HEK293 (cell line): Measurements from ENCODE around the gene SLC44A1.

ENCODE experiments used
- CTCF ChIA-PET: fragments of 350-600 bp; formaldehyde crosslinking; extraction: SDS; loops from one replicate; lab custom pipeline; 2021; ENCODE audit warnings: antibody characterized with exemption; lab: Yijun Ruan, JAX
- POLR2A ChIA-PET: fragments of 300-600 bp; formaldehyde crosslinking; extraction: SDS; loops from one replicate; lab custom pipeline; 2020; ENCODE audit warnings: antibody characterized with exemption, inconsistent platforms; lab: Yijun Ruan, JAX
- H3K27ac ChIP-seq: fragments of 200-500 bp; sonication (Bioruptor generic); 2 replicates; pipeline ENCODE4 v1.5.1; 2014; ENCODE audit warnings: low read depth, low read length, control low read depth, inconsistent platforms; ENCODE audit errors: extremely low read depth
- H3K36me3 ChIP-seq, 2 experiments: fragments of 200-500 bp in 1 of 2; sonication (Bioruptor generic) in 1 of 2; 1 replicate in 1 of 2; 2 replicates in 1 of 2; pipeline ENCODE4 v1.5.1; 2014 to 2017; ENCODE audit warnings: inconsistent platforms in 2 of 2, low read length in 2 of 2; ENCODE audit not compliant: control insufficient read depth in 2 of 2, insufficient read depth in 1 of 2
- H3K4me1 ChIP-seq: fragments of 200-500 bp; sonication (Bioruptor generic); 2 replicates; pipeline ENCODE4 v1.5.1; 2014; ENCODE audit warnings: mild to moderate bottlenecking, low read length, inconsistent platforms; ENCODE audit not compliant: control insufficient read depth, insufficient read depth
- H3K4me3 ChIP-seq: 2 replicates; pipeline ENCODE4 v1.5.1; 2011; ENCODE audit warnings: low read depth, mild to moderate bottlenecking, control low read depth, low read length, moderate library complexity
- H3K9me3 ChIP-seq: fragments of 200-500 bp; sonication (Bioruptor generic); 2 replicates; pipeline ENCODE4 v1.5.1; 2014; ENCODE audit warnings: low read depth, low read length, inconsistent platforms; ENCODE audit not compliant: control insufficient read depth, insufficient read depth
- GLI4 ChIP-seq: fragments of 450-650 bp; formaldehyde crosslinking; IDR thresholded peaks from 2 replicates; pipeline ENCODE4 v1.5.1; 2016; ENCODE audit warnings: missing biosample characterization, missing genetic modification characterization
- INSM2 ChIP-seq: fragments of 450-650 bp; formaldehyde crosslinking; IDR thresholded peaks from 2 replicates; pipeline ENCODE4 v1.5.1; 2016; ENCODE audit warnings: missing biosample characterization, missing genetic modification characterization
- REPIN1 ChIP-seq: fragments of 450-650 bp; formaldehyde crosslinking; IDR thresholded peaks from 2 replicates; pipeline ENCODE4 v1.5.1; 2017; ENCODE audit warnings: missing biosample characterization, missing genetic modification characterization, low read depth
- SALL2 ChIP-seq: fragments of 450-650 bp; formaldehyde crosslinking; IDR thresholded peaks from 2 replicates; pipeline ENCODE4 v1.5.0; 2017; ENCODE audit warnings: missing biosample characterization, mild to moderate bottlenecking, missing genetic modification characterization, borderline replicate concordance
- SCRT1 ChIP-seq: fragments of 450-650 bp; formaldehyde crosslinking; IDR thresholded peaks from 2 replicates; pipeline ENCODE4 v1.5.1; 2016; ENCODE audit warnings: missing biosample characterization, missing genetic modification characterization, borderline replicate concordance
- SCRT2 ChIP-seq: fragments of 450-650 bp; formaldehyde crosslinking; IDR thresholded peaks from 2 replicates; pipeline ENCODE4 v1.5.1; 2016; ENCODE audit warnings: missing biosample characterization, missing genetic modification characterization
- ZBTB44 ChIP-seq: fragments of 450-650 bp; IDR thresholded peaks from 2 replicates; pipeline ENCODE4 v1.5.1; 2018; ENCODE audit warnings: missing biosample characterization, mild to moderate bottlenecking, missing genetic modification characterization
- ZNF146 ChIP-seq: fragments of 450-650 bp; formaldehyde crosslinking; IDR thresholded peaks from 2 replicates; pipeline ENCODE4 v1.5.1; 2016; ENCODE audit warnings: missing biosample characterization, missing genetic modification characterization
- ZNF16 ChIP-seq: fragments of 450-650 bp; formaldehyde crosslinking; IDR thresholded peaks from 2 replicates; pipeline ENCODE4 v1.5.1; 2016; ENCODE audit warnings: low read depth, missing biosample characterization, missing genetic modification characterization
- ZNF169 ChIP-seq: fragments of 450-650 bp; formaldehyde crosslinking; IDR thresholded peaks from 2 replicates; pipeline ENCODE4 v1.5.1; 2016; ENCODE audit warnings: missing biosample characterization, missing genetic modification characterization
- ZNF23 ChIP-seq: fragments of 450-650 bp; formaldehyde crosslinking; IDR thresholded peaks from 2 replicates; pipeline ENCODE4 v1.5.1; 2016; ENCODE audit warnings: missing biosample characterization, missing genetic modification characterization, borderline replicate concordance
- ZNF248 ChIP-seq: fragments of 450-650 bp; formaldehyde crosslinking; IDR thresholded peaks from 2 replicates; pipeline ENCODE4 v1.5.1; 2017; ENCODE audit warnings: missing biosample characterization, missing genetic modification characterization
- ZNF292 ChIP-seq: fragments of 450-650 bp; formaldehyde crosslinking; IDR thresholded peaks from 2 replicates; pipeline ENCODE4 v1.5.1; 2016; ENCODE audit warnings: low read depth, missing biosample characterization, missing genetic modification characterization, borderline replicate concordance
- ZNF311 ChIP-seq: fragments of 450-650 bp; formaldehyde crosslinking; IDR thresholded peaks from 2 replicates; pipeline ENCODE4 v1.5.1; 2017; ENCODE audit warnings: missing biosample characterization, missing genetic modification characterization, borderline replicate concordance
- ZNF354C ChIP-seq: fragments of 450-650 bp; formaldehyde crosslinking; IDR thresholded peaks from 2 replicates; pipeline ENCODE4 v1.5.1; 2016; ENCODE audit warnings: missing biosample characterization, missing genetic modification characterization, low read depth, borderline replicate concordance
- ZNF391 ChIP-seq: fragments of 450-650 bp; formaldehyde crosslinking; IDR thresholded peaks from 2 replicates; pipeline ENCODE4 v1.5.1; 2016; ENCODE audit warnings: low read depth, missing biosample characterization, missing genetic modification characterization, borderline replicate concordance
- ZNF404 ChIP-seq: fragments of 450-650 bp; formaldehyde crosslinking; IDR thresholded peaks from 2 replicates; pipeline ENCODE4 v1.5.1; 2017; ENCODE audit warnings: missing biosample characterization, missing genetic modification characterization
- ZNF549 ChIP-seq: fragments of 450-650 bp; IDR thresholded peaks from 2 replicates; pipeline ENCODE4 v1.5.1; 2018; ENCODE audit warnings: missing biosample characterization, missing genetic modification characterization, mild to moderate bottlenecking, inconsistent platforms, moderate library complexity
- ZNF596 ChIP-seq: fragments of 450-650 bp; IDR thresholded peaks from 2 replicates; pipeline ENCODE4 v1.5.0; 2018; ENCODE audit warnings: missing biosample characterization, mild to moderate bottlenecking, missing genetic modification characterization, moderate library complexity
- ZNF645 ChIP-seq: fragments of 450-650 bp; formaldehyde crosslinking; IDR thresholded peaks from 2 replicates; pipeline ENCODE4; 2016; ENCODE audit warnings: missing biosample characterization, missing genetic modification characterization
- ZNF791 ChIP-seq: fragments of 450-650 bp; formaldehyde crosslinking; IDR thresholded peaks from 2 replicates; pipeline ENCODE4 v1.5.1; 2016; ENCODE audit warnings: missing biosample characterization, missing genetic modification characterization
- TF ChIP-seq, protein P1 (sequence below): fragments of 450-650 bp; formaldehyde crosslinking; IDR thresholded peaks from 2 replicates; pipeline ENCODE4 v1.5.1; 2016; ENCODE audit warnings: missing biosample characterization, missing genetic modification characterization, borderline replicate concordance
- TF ChIP-seq, protein P2 (sequence below): fragments of 450-650 bp; formaldehyde crosslinking; IDR thresholded peaks from 2 replicates; pipeline ENCODE4 v1.5.1; 2017; ENCODE audit warnings: missing biosample characterization, missing genetic modification characterization

The SLC44A1 gene

GRCh38 chr9:105309531-105309931, 65.1 kb downstream of the SLC44A1 start:
- POLR2A ChIA-PET: no interaction called here
- Histone ChIP-seq H3K9me3 (no peaks in the 10 kb centered on the region), H3K4me1 (no peaks in the 10 kb centered on the region), H3K27ac (no peak overlapping the region), H3K4me3 (no peak overlapping the region), H3K36me3 (no peaks in the 10 kb centered on the region)
- CTCF ChIA-PET: interaction anchor here (0.7 kb wide), 1 partner anchor 963 kb away, joined by 3 read pairs; no protein-coding TSS in a partner anchor
- TF ChIP-seq SCRT1 (tag by site-specific recombination) (0 out of 2 replicates have a peak, but pooled peaks have one; percentile 50), ZNF169 (no peak), SCRT2 (tag by site-specific recombination) (peak; percentile 74), ZNF311 (tag by site-specific recombination) (no peak), INSM2 (tag by site-specific recombination) (no peak)
- TF ChIP-seq, protein P1, sequence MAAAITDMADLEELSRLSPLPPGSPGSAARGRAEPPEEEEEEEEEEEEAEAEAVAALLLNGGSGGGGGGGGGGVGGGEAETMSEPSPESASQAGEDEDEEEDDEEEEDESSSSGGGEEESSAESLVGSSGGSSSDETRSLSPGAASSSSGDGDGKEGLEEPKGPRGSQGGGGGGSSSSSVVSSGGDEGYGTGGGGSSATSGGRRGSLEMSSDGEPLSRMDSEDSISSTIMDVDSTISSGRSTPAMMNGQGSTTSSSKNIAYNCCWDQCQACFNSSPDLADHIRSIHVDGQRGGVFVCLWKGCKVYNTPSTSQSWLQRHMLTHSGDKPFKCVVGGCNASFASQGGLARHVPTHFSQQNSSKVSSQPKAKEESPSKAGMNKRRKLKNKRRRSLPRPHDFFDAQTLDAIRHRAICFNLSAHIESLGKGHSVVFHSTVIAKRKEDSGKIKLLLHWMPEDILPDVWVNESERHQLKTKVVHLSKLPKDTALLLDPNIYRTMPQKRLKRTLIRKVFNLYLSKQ: no peak

GRCh38 chr9:105311306-105311705, 66.9 kb downstream of the SLC44A1 start:
- TF ChIP-seq ZNF248: no peak
- TF ChIP-seq, protein P2, sequence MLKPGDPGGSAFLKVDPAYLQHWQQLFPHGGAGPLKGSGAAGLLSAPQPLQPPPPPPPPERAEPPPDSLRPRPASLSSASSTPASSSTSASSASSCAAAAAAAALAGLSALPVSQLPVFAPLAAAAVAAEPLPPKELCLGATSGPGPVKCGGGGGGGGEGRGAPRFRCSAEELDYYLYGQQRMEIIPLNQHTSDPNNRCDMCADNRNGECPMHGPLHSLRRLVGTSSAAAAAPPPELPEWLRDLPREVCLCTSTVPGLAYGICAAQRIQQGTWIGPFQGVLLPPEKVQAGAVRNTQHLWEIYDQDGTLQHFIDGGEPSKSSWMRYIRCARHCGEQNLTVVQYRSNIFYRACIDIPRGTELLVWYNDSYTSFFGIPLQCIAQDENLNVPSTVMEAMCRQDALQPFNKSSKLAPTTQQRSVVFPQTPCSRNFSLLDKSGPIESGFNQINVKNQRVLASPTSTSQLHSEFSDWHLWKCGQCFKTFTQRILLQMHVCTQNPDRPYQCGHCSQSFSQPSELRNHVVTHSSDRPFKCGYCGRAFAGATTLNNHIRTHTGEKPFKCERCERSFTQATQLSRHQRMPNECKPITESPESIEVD (tag by site-specific recombination): no peak
- no peak for TF ChIP-seq ZNF391 (tag by site-specific recombination)
- TF ChIP-seq ZNF549 (tag by site-specific recombination): no peak
- TF ChIP-seq GLI4: no peak
- TF ChIP-seq REPIN1 (tag by site-specific recombination): no peak
- TF ChIP-seq ZBTB44 (tag by site-specific recombination): no peak
- no peak for TF ChIP-seq SALL2
- TF ChIP-seq ZNF146 (tag by site-specific recombination): no peak
- no peak for TF ChIP-seq ZNF596
- no peak for TF ChIP-seq ZNF292 (tag by site-specific recombination)
- TF ChIP-seq ZNF354C: no peak
- no peak for TF ChIP-seq ZNF23 (tag by site-specific recombination)
- TF ChIP-seq ZNF404: no peak
- TF ChIP-seq ZNF16: no peak
- TF ChIP-seq ZNF645 (tag by site-specific recombination): no peak
- no peak for TF ChIP-seq ZNF791 (tag by site-specific recombination)
- no peaks in the 10 kb centered on the region for H3K36me3 ChIP-seq
- POLR2A ChIA-PET: no interaction called here
- no peaks in the 10 kb centered on the region for H3K4me1 ChIP-seq
- CTCF ChIA-PET: interaction anchor here (0.6 kb wide), 1 partner anchor 47 kb away, joined by 3 read pairs; no protein-coding TSS in a partner anchor
- H3K27ac ChIP-seq: no peak overlapping the region
- H3K4me3 ChIP-seq: no peak overlapping the region
- H3K9me3 ChIP-seq: no peaks in the 10 kb centered on the region
